NCI-H510A treated with DMSO at 0.1 percent for 48 hours (cell line): ENCODE measurements around the gene REEP6.

Experiments used
- DNase-seq: peaks from one replicate; lab custom pipeline; 2025; lab: John Stamatoyannopoulos, UW

The REEP6 gene

GRCh38 chr19:1491114-1491848 is at the start of gene REEP6:
REEP6 (plus strand) TSS chr19:1491181; CDS start chr19:1491270, 89 bp downstream.
- DNase-seq = no peak

- DNase-seq = no peak
These were observed 49.1 kb upstream of the REEP6 start for GRCh38 chr19:1441677-1442438.

GRCh38 chr19:1445185-1445931 is 45.6 kb upstream of the REEP6 start:
- peak; percentile 27 for DNase-seq

- DNase-seq = no peak
These were observed 44.9 kb upstream of the REEP6 start for GRCh38 chr19:1445932-1446712.

DNA sequence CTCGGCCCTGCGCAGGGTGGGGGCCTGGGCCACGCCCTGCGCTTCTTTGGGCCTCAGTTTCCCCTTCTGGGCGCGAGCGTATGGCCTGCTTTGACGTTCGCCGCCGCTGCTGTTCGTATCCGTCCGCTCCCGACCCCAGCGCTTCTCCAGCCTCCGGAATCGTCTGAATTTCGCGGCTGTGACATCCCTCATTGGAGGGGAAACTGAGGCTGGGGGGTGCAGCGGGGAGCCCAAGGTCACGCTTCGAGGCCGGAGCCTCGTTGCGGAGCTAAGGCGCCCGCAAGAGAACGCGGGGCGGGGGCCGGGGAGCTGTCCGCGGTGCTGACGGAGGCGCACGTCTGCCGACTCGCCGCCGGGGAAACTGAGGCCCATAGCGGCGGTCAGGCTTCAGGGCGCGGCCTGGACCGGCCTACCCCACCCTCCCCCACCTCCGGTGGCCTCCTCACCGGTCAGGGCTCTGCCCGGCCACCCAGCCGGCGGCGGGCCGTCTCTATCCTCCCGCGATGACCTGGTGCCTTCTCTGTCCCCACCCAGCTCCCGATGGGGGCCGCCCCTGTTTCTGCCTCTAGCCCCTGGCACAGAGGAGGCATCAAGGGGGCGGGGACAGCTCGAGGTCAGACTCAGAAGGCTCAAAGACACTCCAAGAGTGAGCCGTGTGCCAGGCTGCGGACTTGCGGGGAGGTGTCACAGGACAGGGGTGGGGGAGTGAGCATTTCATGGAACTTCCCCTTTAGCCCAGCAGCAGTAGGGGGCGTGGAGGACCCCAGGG is 44.1 kb upstream of the REEP6 start:
- no peak for DNase-seq

DNA sequence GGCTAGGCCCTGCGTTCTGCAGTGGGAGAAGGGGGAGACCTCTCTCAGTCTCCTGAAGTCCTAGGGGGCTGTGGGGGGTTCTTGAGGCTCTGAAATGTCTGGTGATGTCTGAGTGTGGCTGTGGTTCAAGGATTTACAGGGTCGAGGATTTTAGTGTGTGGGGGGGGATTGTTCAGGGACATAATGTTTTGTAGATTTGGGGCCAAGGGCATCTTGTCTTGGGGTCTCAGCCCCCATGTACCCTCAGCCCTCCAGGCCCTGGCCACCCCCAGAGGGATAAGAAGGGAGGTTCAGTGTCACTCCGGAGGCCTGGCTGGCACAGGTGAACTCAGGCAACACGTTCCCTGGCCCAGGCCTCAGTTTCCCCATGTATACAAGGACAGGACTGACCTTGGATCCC is 43.5 kb upstream of the REEP6 start:
- no peak for DNase-seq

DNA sequence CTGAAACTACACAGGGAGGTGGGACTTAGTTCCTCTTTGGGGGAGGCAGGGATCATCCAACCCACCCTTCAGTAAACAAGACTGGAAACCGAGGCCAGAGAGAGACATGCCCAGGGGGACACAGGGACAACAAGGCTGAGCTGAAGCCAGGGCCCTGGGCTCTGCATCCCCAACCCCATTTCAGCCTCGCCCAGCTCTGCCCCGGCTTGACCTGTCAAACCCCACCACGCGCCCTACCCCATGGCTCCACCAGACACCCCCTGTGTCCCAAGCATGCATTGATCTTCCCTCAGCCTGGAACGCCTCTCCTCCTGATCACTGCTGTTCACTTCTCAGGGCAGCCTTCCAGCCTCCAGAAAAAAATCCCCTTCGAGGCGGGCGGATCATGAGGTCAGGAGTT is 43.0 kb upstream of the REEP6 start:
- no peak for DNase-seq

GRCh38 chr19:1449467-1450442 is 41.2 kb upstream of the REEP6 start, which contains the start of gene APC2:
APC2 (plus strand) TSS chr19:1450121; CDS start chr19:1453002, 2,881 bp downstream.
- DNase-seq = no peak

GRCh38 chr19:1450735-1451731 is 39.9 kb upstream of the REEP6 start:
- no peak for DNase-seq

DNA sequence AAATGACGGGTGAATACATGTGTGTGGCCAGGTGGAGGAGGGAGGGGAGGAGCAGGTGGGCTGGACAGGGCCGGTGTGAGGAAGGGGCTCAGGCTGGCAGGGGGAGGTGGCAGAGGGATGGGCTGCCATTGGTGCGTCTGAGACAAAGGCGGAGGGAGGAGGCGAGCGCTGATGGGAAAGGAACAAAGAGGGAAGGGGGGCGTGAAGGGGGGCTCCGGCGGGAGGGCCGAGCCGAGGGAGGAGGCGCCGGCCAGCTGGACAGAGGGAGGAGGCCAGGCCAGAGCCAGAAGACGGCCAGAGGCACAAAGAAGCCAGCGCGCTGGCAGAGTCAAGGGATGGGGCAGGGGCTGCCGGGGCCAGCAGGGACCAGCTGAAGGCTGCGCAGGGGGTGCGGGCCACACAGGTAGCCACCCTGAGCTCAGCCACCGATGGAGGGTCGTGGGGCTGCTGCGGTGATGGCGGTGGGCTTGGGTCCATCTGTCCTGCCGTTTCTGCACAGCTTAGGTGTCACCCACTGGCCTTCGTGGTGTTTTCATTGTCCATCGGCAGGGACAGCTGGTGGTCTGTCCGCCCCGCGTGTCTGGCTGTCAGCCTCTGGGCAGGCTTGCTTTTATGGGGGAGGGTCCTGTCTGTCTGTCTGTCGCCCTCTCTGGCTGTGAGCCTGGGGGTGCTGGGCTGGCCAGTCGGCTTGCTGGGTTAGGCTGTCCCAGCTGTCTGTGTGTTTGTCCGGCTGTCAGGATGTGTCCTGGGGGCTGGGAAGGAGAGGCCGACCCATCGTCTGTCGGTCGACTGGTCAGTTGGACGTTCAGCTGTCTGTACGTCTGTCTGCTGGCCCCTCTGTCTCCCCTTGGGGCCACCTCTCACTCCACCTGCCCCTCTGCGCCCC is 38.8 kb upstream of the REEP6 start:
- DNase-seq = no peak

GRCh38 chr19:1452802-1453524 is 38.0 kb upstream of the REEP6 start:
- no peak for DNase-seq

DNA sequence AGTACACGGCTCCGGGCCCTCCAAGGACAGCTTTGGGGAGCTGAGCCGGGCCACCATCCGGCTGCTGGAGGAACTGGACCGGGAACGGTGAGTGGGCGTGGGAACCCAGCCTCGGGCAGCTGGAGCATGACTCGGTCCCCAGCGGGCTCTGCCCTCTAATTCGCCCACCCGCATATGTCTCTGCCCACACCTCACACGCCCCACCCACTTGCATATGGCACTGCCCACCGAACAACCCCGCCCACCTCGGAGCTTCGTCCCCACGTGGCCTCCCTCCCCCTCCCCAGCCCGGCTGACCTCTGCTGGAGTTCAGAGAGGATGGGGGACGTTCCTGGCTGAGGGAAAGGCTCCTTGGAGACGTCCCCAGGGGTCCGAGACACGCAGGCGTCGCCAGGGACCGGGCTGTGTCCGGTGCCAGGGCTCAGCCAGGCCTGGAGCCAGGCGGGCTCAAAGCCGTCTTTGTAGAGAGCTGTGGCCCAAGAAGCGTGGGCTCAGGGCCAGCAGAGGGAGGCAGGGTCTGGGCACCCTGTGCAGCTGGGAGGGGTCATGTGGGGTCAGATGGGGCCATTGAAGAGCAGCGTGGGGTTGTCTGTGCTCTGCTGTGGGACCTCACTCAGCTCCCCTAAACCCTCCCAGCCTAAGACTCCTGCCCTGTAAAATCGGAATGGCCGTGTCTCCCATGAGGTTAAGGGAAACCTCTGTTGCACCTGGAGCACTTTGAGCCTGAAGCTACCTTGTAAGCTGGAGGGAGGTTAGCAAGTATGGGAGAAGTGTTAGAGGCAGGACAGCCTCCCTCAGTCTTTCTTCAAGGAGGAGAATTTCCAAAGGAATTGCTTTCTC is 37.2 kb upstream of the REEP6 start:
- DNase-seq = no peak

DNA sequence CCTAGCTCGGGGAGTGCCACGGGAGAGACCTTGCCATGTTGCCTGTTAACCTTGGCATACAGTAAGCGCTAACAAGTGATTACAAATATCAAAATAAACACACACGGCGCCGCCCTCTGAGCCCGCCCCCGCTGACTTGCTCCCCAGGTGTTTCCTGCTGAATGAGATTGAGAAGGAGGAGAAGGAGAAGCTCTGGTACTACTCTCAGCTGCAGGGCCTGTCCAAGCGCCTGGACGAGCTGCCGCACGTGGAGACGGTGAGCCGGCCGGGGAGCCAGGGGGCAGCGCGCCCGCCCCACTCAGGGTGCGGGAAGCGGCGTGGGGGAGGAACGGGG is 36.0 kb upstream of the REEP6 start:
- DNase-seq = no peak

GRCh38 chr19:1455336-1456120 is 35.5 kb upstream of the REEP6 start:
- no peak for DNase-seq
